CD4-positive, alpha-beta T cell (primary cell): ENCODE results near the gene RHBDD3. TPM values are rescaled to one million over a fixed set of nuclear protein-coding genes. Genes with fewer than 3 reads are reported as not detected.
A peak's percentile ranks its signal among the peaks of the same experiment; 100 is the strongest.

Experiments used
- ATAC-seq: fragments of 200-7000 bp; cut with Tn5 transposase; one replicate; pipeline ENCODE4 v1.10.0; 2022; ENCODE audit warnings: mild to moderate bottlenecking; ENCODE audit not compliant: poor library complexity
- CTCF ChIA-PET: fragments of 350-600 bp; sonication (Branson Sonifier 250); formaldehyde crosslinking; loops from one replicate; lab custom pipeline; 2021; ENCODE audit warnings: antibody characterized with exemption, inconsistent platforms; lab: Charles Lee
- POLR2A ChIA-PET: fragments of 350-600 bp; sonication (Branson Sonifier 250); formaldehyde crosslinking; loops from one replicate; lab custom pipeline; 2021; ENCODE audit warnings: antibody characterized with exemption, inconsistent platforms; lab: Charles Lee
- DNase-seq, 14 experiments: peaks; one replicate each; pipeline ENCODE4 v3.0.0-alpha.2; 2013 to 2020; ENCODE audit warnings: mixed read lengths in 2 of 14
- H3K27ac ChIP-seq, 2 donors: one replicate each; pipeline versions ENCODE4 v1.5.1 to v1.7.0; 2013; ENCODE audit warnings: low read length in 2 of 2, low read depth in 1 of 2, mild to moderate bottlenecking in 1 of 2
- H3K27me3 ChIP-seq, 2 experiments: 1 replicate in 1 of 2; 2 replicates in 1 of 2; pipeline versions ENCODE4 v1.6.1 to v1.7.0; 2013; ENCODE audit warnings: low read length in 2 of 2, control low read depth in 1 of 2, mild to moderate bottlenecking in 1 of 2, moderate library complexity in 1 of 2; ENCODE audit not compliant: insufficient read depth in 2 of 2, control insufficient read depth in 1 of 2
- H3K36me3 ChIP-seq: one replicate; pipeline ENCODE4 v1.6.1; 2013; ENCODE audit warnings: low read length, control low read depth; ENCODE audit not compliant: insufficient read depth
- H3K4me1 ChIP-seq: one replicate; pipeline ENCODE4 v1.6.1; 2013; ENCODE audit warnings: low read length, control low read depth; ENCODE audit not compliant: insufficient read depth
- H3K4me3 ChIP-seq: one replicate; pipeline ENCODE4 v1.5.1; 2013; ENCODE audit warnings: mild to moderate bottlenecking, low read length, moderate library complexity
- H3K9me3 ChIP-seq, 2 experiments: 1 replicate in 1 of 2; 2 replicates in 1 of 2; pipeline versions ENCODE4 v1.6.1 to v1.7.0; 2013; ENCODE audit warnings: low read length in 2 of 2, mild to moderate bottlenecking in 2 of 2, control low read depth in 1 of 2, moderate library complexity in 1 of 2; ENCODE audit not compliant: control insufficient read depth in 1 of 2, insufficient read depth in 1 of 2
- H3K27ac Mint-ChIP-seq: one replicate; pipeline ENCODE4 v1.8.0; 2020; ENCODE audit warnings: mixed read lengths
- H3K27me3 Mint-ChIP-seq: one replicate; pipeline ENCODE4 v1.8.0; 2021; ENCODE audit warnings: mixed read lengths
- H3K36me3 Mint-ChIP-seq: one replicate; pipeline ENCODE4 v1.8.0; 2021; ENCODE audit warnings: low read depth, mixed read lengths
- H3K4me1 Mint-ChIP-seq: one replicate; pipeline ENCODE4 v1.8.0; 2021; ENCODE audit warnings: low read depth, mixed read lengths
- H3K4me3 Mint-ChIP-seq: one replicate; pipeline ENCODE4 v1.8.0; 2020; ENCODE audit warnings: mild to moderate bottlenecking, mixed read lengths
- H3K9me3 Mint-ChIP-seq: one replicate; pipeline ENCODE4 v1.8.0; 2020; ENCODE audit warnings: mixed read lengths
- intact Hi-C, 2 experiments: fragments of 100-400 bp; cut with DNase I in 1 of 2; cut with micrococcal nuclease in 1 of 2; formaldehyde crosslinking; loops; one replicate each; pipeline versions ENCODE4 v1.15.1 to v1.9.0; 2023 to 2025; cut with DNase I, micrococcal nuclease
- total RNA-seq, 174 experiments: library from RNA in 2 of 174; stranded (reverse) in 2 of 174; gene quantifications; one replicate each; pipeline ENCODE4 v1.2.3 and lab custom pipeline; 2021 to 2026
- TF ChIP-seq, protein P1 (sequence below): fragments of 200-600 bp; IDR thresholded peaks from one replicate; pipeline ENCODE4 v1.8.0; 2022; ENCODE audit warnings: antibody characterized with exemption, mild to moderate bottlenecking

RHBDD3 gene
- total RNA-seq, 2 experiments from 2014 or later: 9.0 to 11.7 TPM

DNA sequence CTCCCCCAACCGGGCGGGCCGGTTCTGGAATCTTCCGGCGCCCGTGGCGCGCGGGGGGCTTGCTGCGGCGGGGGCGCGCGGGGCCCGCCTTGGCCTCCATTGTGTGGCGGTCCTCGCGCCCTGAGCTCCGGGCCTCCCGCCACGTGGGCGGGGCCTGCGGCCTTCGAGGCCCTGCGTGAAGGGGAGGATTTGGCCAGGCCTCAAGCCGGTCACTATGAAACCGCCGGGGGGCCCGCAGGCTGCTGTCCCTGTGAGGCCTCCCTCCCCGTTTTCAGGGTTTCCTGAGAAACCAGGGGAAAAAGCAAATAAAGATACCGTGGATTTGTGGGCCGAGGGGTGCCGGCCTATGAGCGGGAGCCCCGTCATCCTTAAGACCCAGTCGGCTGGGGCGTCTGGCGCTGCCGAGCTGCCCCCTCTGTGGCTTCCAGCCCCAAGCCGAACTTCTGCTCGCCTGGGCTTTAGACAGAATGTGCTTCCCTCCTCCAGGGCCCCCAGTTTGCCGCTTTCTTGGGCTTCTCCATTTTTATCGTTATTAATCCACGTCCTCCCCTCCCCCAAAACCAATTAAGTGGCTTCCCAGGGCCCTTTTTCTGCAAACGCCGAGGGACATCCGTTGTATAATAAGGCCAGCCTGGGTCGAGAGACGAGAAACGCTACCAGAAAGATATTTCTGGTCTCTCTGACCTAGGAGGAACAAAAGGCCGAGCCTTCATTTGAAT lies 889 bp upstream of the RHBDD3 start:
- Mint-ChIP-seq H3K27ac (peak overlapping the region; percentile 98), H3K4me3 (peak overlapping the region; percentile 95), H3K9me3 (no peaks in the 10 kb centered on the region), H3K36me3 (peaks cover 60% of the 10 kb centered on the region), H3K27me3 (no peaks in the 10 kb centered on the region), H3K4me1 (peaks cover 71% of the 10 kb centered on the region)
- ChIA-PET CTCF (no interaction called here), POLR2A (interaction anchor here (0.6 to 2.0 kb wide), 7 partner anchors 9 to 1155 kb away, joined by 3 to 7 read pairs (median 4); partner anchors contain the start of genes GAS2L1 and XBP1)
- H3K27me3 ChIP-seq: no peaks in the 10 kb centered on the region
- TF ChIP-seq, protein P1, sequence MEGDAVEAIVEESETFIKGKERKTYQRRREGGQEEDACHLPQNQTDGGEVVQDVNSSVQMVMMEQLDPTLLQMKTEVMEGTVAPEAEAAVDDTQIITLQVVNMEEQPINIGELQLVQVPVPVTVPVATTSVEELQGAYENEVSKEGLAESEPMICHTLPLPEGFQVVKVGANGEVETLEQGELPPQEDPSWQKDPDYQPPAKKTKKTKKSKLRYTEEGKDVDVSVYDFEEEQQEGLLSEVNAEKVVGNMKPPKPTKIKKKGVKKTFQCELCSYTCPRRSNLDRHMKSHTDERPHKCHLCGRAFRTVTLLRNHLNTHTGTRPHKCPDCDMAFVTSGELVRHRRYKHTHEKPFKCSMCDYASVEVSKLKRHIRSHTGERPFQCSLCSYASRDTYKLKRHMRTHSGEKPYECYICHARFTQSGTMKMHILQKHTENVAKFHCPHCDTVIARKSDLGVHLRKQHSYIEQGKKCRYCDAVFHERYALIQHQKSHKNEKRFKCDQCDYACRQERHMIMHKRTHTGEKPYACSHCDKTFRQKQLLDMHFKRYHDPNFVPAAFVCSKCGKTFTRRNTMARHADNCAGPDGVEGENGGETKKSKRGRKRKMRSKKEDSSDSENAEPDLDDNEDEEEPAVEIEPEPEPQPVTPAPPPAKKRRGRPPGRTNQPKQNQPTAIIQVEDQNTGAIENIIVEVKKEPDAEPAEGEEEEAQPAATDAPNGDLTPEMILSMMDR: no peak
- H3K36me3 ChIP-seq: peaks cover 38% of the 10 kb centered on the region
- no peaks in the 10 kb centered on the region for H3K9me3 ChIP-seq
- DNase-seq: peak in 11 of 14 experiments; percentile 3 to 68 (median 23)
- ATAC-seq: peak; percentile 19
- intact Hi-C loops: loop anchor here in 1 of 2 experiments (2.0 to 10.0 kb wide), 5 partner anchors 119 to 1344 kb away; partner anchors contain the start of genes AP1B1, CCDC117, THOC5 and ZNRF3
- H3K4me3 ChIP-seq: peak overlapping the region; percentile 98
- peak overlapping the region; percentile 96 to 97 for H3K27ac ChIP-seq
- H3K4me1 ChIP-seq: peaks cover 53% of the 10 kb centered on the region

DNA sequence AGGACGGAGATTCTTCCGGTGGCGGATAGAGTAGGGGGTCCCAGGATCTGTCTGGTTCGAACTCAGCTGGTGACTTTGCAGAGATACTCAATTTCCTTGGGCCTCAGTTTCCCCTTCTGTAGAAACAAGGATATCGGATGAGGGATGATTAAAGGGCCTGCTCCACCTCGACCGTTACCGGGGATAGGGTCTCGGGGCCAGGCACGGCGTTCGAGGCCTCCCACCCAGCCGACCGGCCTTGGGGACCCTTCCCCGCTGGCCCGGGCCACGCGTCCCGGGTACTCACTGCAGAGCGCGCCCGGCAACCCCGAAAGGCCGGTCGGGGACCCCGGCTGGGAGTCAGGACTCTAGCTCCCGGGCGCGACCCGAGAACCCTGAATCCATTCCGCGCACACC lies 321 bp downstream of the RHBDD3 start:
- no peak for ATAC-seq
- H3K27ac ChIP-seq: peak overlapping the region; percentile 96 to 97
- peaks cover 47% of the 10 kb centered on the region for H3K4me1 ChIP-seq
- H3K27me3 ChIP-seq: no peaks in the 10 kb centered on the region
- H3K36me3 Mint-ChIP-seq: peaks cover 48% of the 10 kb centered on the region
- H3K9me3 ChIP-seq: no peaks in the 10 kb centered on the region
- no peak for DNase-seq
- H3K4me1 Mint-ChIP-seq: peaks cover 59% of the 10 kb centered on the region
- TF ChIP-seq, protein P1: no peak
- H3K4me3 ChIP-seq: peak overlapping the region; percentile 98
- H3K36me3 ChIP-seq: peaks cover 25% of the 10 kb centered on the region
- POLR2A ChIA-PET: interaction anchor here (1.1 to 2.0 kb wide), 4 partner anchors 10 to 467 kb away, joined by 3 to 7 read pairs (median 4); partner anchors contain the start of gene XBP1
- H3K4me3 Mint-ChIP-seq: peak overlapping the region; percentile 95
- no peaks in the 10 kb centered on the region for H3K27me3 Mint-ChIP-seq
- CTCF ChIA-PET: no interaction called here
- no peaks in the 10 kb centered on the region for H3K9me3 Mint-ChIP-seq
- peak overlapping the region; percentile 98 for H3K27ac Mint-ChIP-seq
- intact Hi-C loops: loop anchor here in 1 of 2 experiments (2.0 to 10.0 kb wide), 5 partner anchors 120 to 1343 kb away; partner anchors contain the start of genes AP1B1, MTFP1, THOC5 and ZNRF3

- ChIA-PET CTCF (no interaction called here), POLR2A (interaction anchor here (1.1 to 2.0 kb wide), 4 partner anchors 11 to 467 kb away, joined by 3 to 7 read pairs (median 4); partner anchors contain the start of gene XBP1)
- peaks cover 52% of the 10 kb centered on the region for H3K4me1 Mint-ChIP-seq
- Histone ChIP-seq H3K9me3 (no peaks in the 10 kb centered on the region), H3K36me3 (peaks cover 19% of the 10 kb centered on the region), H3K4me1 (peaks cover 43% of the 10 kb centered on the region), H3K4me3 (peak overlapping the region; percentile 98), H3K27me3 (no peaks in the 10 kb centered on the region), H3K27ac (no peak overlapping the region)
- H3K27ac Mint-ChIP-seq: peak overlapping the region; percentile 98
- TF ChIP-seq, protein P1: no peak
- H3K27me3 Mint-ChIP-seq: no peaks in the 10 kb centered on the region
- peaks cover 42% of the 10 kb centered on the region for H3K36me3 Mint-ChIP-seq
- H3K9me3 Mint-ChIP-seq: no peaks in the 10 kb centered on the region
- peak overlapping the region; percentile 95 for H3K4me3 Mint-ChIP-seq
- intact Hi-C loops: loop anchor here in 1 of 2 experiments (2.0 to 10.0 kb wide), 5 partner anchors 120 to 1342 kb away; partner anchors contain the start of genes AP1B1, MTFP1, THOC5 and ZNRF3
- ATAC-seq: no peak
- DNase-seq: peak in 1 of 14 experiments; percentile 15
Measured at GRCh38 chr22:29266564-29267461, 968 bp downstream of the RHBDD3 start.
